GM11168 (cell line): ENCODE measurements around the gene DQX1.
"Not testable (repeated sequence)": the region's sequence is repeated elsewhere in the genome, so short reads cannot be mapped to it uniquely, and the experiment has no call there.

Experiments
- in situ Hi-C: fragments of 300-500 bp; cut with MboI; formaldehyde crosslinking; loops from one replicate; pipeline ENCODE4 v1.12.0; 2022; ENCODE audit warnings: low sequenced_read_pairs; ENCODE audit not compliant: unreplicated experiment

DQX1 gene

GRCh38 chr2:74525717-74526648, at the start of gene DQX1:
DQX1 (minus strand) TSS chr2:74526231; CDS start chr2:74525729, 502 bp downstream.
- in situ Hi-C loops, result no loop called here

GRCh38 chr2:74575320-74575719, 49.3 kb upstream of the DQX1 start:
- in situ Hi-C loops, result loop anchor here (5.0 kb wide), 1 partner anchor 93 kb away; the partner anchor contains the start of genes CCDC142 and TTC31

GRCh38 chr2:74573747-74574562, 47.9 kb upstream of the DQX1 start:
- in situ Hi-C loops, result no loop called here

- in situ Hi-C loops, result no loop called here
Observed at GRCh38 chr2:74572178-74572925, 46.3 kb upstream of the DQX1 start.

GRCh38 chr2:74571058-74571457, 45.0 kb upstream of the DQX1 start:
- in situ Hi-C loops, result no loop called here

- in situ Hi-C loops, result no loop called here
Observed at GRCh38 chr2:74569686-74570085, 43.7 kb upstream of the DQX1 start.

- in situ Hi-C loops, result no loop called here
Observed at GRCh38 chr2:74567881-74568280, 41.9 kb upstream of the DQX1 start.

GRCh38 chr2:74566754-74567085, 40.7 kb upstream of the DQX1 start:
- in situ Hi-C loops, result no loop called here

- in situ Hi-C loops, result no loop called here
Observed at GRCh38 chr2:74566076-74566753, 40.2 kb upstream of the DQX1 start.

GRCh38 chr2:74564222-74564621, 38.2 kb upstream of the DQX1 start:
- in situ Hi-C loops, result no loop called here

GRCh38 chr2:74562126-74562775, 36.2 kb upstream of the DQX1 start:
- in situ Hi-C loops, result no loop called here

GRCh38 chr2:74561022-74561421, 35.0 kb upstream of the DQX1 start:
- in situ Hi-C loops, result not testable (repeated sequence)

GRCh38 chr2:74560591-74560990, 34.6 kb upstream of the DQX1 start:
- in situ Hi-C loops, result no loop called here

- in situ Hi-C loops, result no loop called here
Observed at GRCh38 chr2:74559912-74560311, 33.9 kb upstream of the DQX1 start.

- in situ Hi-C loops, result no loop called here
Observed at GRCh38 chr2:74558284-74559230, 32.5 kb upstream of the DQX1 start.

- in situ Hi-C loops, result no loop called here
Observed at GRCh38 chr2:74556831-74557370, 30.9 kb upstream of the DQX1 start.

GRCh38 chr2:74556159-74556558, 30.1 kb upstream of the DQX1 start:
- in situ Hi-C loops, result no loop called here

GRCh38 chr2:74555610-74556103, 29.6 kb upstream of the DQX1 start:
- in situ Hi-C loops, result no loop called here
